NB4 (cell line): ENCODE measurements around the gene CEP128.

Experiments used
- MYC ChIP-seq: IDR thresholded peaks from 2 replicates; pipeline ENCODE4 v1.6.1; 2011; ENCODE audit warnings: low read depth, low read length
- POLR2A ChIP-seq: IDR thresholded peaks from 2 replicates; pipeline ENCODE4 v1.6.1; 2011; ENCODE audit warnings: mild to moderate bottlenecking; ENCODE audit not compliant: insufficient read length; ENCODE audit errors: extremely low read depth
- TF ChIP-seq, protein P1 (sequence below): IDR thresholded peaks from one replicate; pipeline ENCODE4 v1.5.1; 2012; ENCODE audit warnings: low read depth, low read length
- TF ChIP-seq, protein P2 (sequence below): IDR thresholded peaks from 2 replicates; pipeline ENCODE4 v1.6.1; 2011; ENCODE audit warnings: low read depth, low read length

DNA sequence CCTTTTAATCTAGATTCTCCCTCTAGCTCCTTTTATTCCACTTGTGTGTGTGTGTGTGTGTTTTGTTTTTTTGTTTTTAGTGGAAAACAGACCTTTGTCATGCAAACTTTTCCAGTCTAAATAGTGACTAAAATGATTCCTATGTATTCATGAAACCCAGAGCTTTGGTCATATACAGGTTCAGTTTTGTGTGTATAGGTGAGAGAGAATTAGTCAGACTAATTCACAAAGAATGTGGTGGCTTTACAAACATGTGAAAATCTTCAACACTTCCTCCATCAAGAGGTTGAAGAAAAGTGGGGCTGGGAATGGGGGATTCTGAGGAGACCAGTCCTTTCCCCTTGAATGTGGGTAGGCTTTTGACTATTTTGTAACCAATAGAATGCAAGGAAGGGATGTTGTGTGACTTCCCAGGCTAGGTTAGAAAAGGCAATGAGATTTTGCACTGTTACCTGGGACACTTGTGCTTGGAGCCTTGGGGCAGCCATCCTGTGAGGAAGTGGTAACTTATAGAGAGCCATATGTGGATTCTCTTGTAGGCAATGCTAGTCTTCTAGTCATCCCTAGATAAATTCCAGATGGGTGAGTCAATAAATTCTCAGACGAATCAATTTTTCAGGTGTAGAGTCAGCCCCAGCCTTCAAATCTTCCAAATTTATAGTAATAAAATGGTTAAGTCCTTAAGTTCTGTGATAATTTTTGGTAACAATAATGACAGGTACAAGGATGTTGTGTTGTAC lies 236.1 kb downstream of the CEP128 start:
- TF ChIP-seq, protein P1, sequence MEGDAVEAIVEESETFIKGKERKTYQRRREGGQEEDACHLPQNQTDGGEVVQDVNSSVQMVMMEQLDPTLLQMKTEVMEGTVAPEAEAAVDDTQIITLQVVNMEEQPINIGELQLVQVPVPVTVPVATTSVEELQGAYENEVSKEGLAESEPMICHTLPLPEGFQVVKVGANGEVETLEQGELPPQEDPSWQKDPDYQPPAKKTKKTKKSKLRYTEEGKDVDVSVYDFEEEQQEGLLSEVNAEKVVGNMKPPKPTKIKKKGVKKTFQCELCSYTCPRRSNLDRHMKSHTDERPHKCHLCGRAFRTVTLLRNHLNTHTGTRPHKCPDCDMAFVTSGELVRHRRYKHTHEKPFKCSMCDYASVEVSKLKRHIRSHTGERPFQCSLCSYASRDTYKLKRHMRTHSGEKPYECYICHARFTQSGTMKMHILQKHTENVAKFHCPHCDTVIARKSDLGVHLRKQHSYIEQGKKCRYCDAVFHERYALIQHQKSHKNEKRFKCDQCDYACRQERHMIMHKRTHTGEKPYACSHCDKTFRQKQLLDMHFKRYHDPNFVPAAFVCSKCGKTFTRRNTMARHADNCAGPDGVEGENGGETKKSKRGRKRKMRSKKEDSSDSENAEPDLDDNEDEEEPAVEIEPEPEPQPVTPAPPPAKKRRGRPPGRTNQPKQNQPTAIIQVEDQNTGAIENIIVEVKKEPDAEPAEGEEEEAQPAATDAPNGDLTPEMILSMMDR, result no peak
- TF ChIP-seq, protein P2, sequence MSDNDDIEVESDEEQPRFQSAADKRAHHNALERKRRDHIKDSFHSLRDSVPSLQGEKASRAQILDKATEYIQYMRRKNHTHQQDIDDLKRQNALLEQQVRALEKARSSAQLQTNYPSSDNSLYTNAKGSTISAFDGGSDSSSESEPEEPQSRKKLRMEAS, result no peak
- TF ChIP-seq POLR2A (no peak), MYC (no peak)
